Omental fat pad (tissue), 4 donors: ENCODE data around the gene PIK3R5. TPM values are rescaled to one million over a fixed set of nuclear protein-coding genes. Genes with fewer than 3 reads are reported as not detected.

ENCODE experiments used
- ATAC-seq: fragments of 150-250 bp; one replicate; pipeline ENCODE4 v1.9.1; 2016; ENCODE audit warnings: mild to moderate bottlenecking, moderate library complexity; ENCODE audit not compliant: low FRiP score
- DNase-seq: peaks from one replicate; pipeline ENCODE4 v3.0.0-alpha.2; 2019; ENCODE audit warnings: low spot score
- CTCF ChIP-seq, 3 donors: fragments of 450-650 bp; IDR thresholded peaks; one replicate each; pipeline ENCODE4 v1.5.1; 2016 to 2017; ENCODE audit warnings: antibody characterized with exemption in 3 of 3, mild to moderate bottlenecking in 3 of 3, moderate library complexity in 2 of 3
- total RNA-seq, 4 donors: library from RNA; depleted of rRNA; stranded (reverse); fragments of >200 nt; gene quantifications; one replicate each; pipeline ENCODE4 v1.1.0, GENCODE V29; 2016

Gene PIK3R5, protein sequence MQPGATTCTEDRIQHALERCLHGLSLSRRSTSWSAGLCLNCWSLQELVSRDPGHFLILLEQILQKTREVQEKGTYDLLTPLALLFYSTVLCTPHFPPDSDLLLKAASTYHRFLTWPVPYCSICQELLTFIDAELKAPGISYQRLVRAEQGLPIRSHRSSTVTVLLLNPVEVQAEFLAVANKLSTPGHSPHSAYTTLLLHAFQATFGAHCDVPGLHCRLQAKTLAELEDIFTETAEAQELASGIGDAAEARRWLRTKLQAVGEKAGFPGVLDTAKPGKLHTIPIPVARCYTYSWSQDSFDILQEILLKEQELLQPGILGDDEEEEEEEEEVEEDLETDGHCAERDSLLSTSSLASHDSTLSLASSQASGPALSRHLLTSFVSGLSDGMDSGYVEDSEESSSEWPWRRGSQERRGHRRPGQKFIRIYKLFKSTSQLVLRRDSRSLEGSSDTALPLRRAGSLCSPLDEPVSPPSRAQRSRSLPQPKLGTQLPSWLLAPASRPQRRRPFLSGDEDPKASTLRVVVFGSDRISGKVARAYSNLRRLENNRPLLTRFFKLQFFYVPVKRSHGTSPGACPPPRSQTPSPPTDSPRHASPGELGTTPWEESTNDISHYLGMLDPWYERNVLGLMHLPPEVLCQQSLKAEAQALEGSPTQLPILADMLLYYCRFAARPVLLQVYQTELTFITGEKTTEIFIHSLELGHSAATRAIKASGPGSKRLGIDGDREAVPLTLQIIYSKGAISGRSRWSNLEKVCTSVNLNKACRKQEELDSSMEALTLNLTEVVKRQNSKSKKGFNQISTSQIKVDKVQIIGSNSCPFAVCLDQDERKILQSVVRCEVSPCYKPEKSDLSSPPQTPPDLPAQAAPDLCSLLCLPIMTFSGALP
- total RNA-seq = 10 to 100 TPM; 18.9 to 60.2 (median 37.8) TPM

DNA sequence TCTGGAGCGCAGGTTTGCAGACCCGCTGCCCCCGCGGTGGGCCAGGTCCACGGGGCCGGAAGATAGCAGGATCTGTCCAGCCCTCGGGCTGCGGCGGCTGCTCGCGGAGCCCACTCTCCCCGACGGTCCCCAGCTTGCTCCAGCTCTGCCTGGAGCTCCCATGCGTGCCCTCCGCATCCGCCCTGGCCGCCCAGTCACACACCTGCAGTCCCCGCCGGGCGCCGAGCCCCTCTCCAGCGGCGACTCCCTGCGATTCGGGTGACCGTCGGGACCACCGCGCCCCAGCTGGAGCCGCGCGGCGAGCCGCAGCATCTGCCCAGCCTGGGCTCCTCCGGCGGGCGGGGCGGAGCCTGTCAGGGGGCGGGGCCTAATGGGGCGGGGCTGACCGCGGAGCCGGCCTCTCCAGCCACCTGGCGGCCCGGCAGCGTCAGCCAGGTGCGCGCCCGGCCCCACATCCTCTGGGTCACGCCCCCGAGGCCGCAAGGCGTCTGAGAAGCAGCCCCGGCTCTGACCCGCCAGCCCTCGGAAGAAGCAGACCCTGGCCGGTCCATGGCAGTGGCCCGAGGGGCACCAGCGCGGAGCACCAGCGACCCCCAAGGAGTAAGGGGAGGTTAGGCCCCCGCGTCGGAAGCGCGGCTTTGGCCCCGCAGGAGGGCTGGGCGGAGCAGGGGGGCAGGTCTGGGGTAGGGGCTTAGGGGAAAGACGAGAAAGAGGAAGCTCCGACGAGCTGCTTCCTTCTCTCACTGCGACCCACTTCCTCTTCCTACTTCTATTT is at the start of gene PIK3R5:
Gene PIK3R5, minus strand, starts transcription at position 314 of the 775 bp plus-strand sequence. CDS start 54,213 bp downstream, outside the sequence.
- ATAC-seq (peak; percentile 48), DNase-seq (no peak)
- no peak for TF ChIP-seq CTCF (IDR thresholded peaks at IDR 0.05)

DNA sequence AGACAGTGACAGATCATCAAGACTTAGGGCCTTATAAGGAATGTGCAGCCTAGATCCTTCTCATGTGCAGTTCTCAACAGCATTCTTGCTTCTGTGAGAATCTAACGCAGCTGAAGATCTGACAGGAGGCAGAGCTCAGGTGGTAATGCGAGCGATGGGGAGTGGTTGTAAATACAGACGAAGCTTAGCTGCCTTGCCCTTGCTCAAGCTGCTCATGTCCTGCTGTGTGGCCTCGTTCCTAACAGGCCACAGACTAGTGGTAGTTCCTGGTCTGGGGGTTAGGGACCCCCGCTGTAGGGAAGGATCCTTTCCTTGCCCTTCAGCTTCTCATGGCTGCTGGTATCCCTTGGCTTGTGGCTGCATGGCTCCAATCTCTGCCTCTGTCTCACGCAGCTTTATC is 45.5 kb upstream of the PIK3R5 start:
- no peak for DNase-seq
- no peak for TF ChIP-seq CTCF (IDR thresholded peaks at IDR 0.05)
- ATAC-seq = no peak

DNA sequence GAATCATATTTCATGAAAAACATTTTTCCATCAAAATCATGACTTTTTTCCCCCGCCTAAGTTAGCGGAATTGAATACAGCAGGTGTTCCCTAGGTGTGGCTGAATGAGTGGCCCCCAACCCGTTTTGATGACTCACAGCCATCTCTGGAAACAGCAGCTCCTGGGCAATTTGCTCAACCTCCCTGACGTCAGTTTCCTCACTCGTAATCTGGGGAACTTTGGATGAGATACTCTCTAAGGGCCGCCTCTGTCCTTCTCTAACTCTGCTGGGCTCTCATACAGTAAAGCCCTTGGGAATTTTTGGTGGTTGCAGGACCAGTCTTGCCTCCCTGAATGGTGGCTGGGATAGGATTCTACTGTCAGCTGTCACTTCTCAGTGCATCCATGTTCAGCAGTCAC is 44.2 kb upstream of the PIK3R5 start:
- ATAC-seq = no peak
- TF ChIP-seq CTCF (IDR thresholded peaks at IDR 0.05) = no peak
- DNase-seq = no peak

- TF ChIP-seq CTCF (IDR thresholded peaks at IDR 0.05) = no peak
- ATAC-seq (no peak), DNase-seq (no peak)
Observed at GRCh38 chr17:9009096-9009495, 43.6 kb upstream of the PIK3R5 start.

GRCh38 chr17:9007052-9007714 is 41.7 kb upstream of the PIK3R5 start:
- DNase-seq (no peak), ATAC-seq (no peak)
- no peak for TF ChIP-seq CTCF (IDR thresholded peaks at IDR 0.05)

DNA sequence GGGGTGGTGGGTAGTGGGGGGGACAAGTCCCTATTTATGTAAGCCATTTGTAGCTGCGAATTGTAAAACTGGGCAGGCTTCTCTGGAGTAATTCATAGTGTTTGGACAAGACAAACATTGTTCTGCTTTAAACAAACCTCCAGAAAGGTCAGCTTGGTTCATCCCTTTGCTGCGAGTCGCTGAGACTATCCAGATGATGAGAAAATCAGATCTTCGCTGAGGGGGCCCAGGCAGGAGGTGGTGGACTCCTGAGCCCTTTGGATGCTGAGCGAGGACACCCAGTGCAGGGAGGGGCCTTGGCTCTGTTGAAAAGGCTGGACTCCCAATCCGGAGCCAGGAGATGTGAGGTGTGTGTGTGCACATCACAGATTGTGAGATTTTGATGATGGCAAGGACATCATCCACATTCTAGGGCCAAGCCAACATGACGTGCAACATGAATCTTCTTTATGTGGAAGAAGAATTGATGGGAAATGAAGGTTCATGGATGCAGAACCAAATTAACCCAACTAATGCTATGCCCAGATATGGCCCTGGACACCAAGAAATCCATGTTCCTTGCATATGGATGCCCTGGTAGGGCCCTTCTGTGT is 40.8 kb upstream of the PIK3R5 start:
- TF ChIP-seq CTCF (IDR thresholded peaks at IDR 0.05) = no peak
- DNase-seq = no peak
- no peak for ATAC-seq
